HG02678 (cell line): Measurements from ENCODE around the gene OR2A1.
"Not testable (repeated sequence)": the region's sequence is repeated elsewhere in the genome, so short reads cannot be mapped to it uniquely, and the experiment has no call there.

Experiments used
- ATAC-seq: cut with Tn5 transposase; IDR thresholded peaks from one replicate; pipeline ENCODE4 v1.9.1; 2021; ENCODE audit warnings: mild to moderate bottlenecking, moderate library complexity; ENCODE audit not compliant: unreplicated experiment

Gene OR2A1

GRCh38 chr7:144323359-144323758 is 11.1 kb downstream of the OR2A1 start:
- not testable (repeated sequence) for ATAC-seq

DNA sequence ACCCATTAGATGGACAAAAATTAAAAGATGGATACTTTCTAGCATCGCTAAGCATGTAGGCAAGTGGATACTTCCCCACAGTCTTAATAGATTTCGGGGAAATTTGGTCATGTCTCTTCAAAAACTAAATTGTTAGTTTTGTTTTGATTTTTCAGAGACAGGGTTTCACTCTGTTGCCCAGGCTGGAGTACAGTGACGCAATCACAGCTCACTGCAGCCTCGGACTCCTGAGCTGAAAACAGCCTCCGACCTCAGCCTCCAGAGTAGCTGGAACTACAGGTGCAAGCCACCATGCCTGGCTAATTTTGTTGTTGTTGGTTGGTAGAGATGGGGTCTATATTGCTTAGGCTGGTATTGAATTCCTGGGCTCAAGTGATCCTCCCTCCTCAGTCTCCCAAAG is 13.6 kb downstream of the OR2A1 start:
- not testable (repeated sequence) for ATAC-seq

DNA sequence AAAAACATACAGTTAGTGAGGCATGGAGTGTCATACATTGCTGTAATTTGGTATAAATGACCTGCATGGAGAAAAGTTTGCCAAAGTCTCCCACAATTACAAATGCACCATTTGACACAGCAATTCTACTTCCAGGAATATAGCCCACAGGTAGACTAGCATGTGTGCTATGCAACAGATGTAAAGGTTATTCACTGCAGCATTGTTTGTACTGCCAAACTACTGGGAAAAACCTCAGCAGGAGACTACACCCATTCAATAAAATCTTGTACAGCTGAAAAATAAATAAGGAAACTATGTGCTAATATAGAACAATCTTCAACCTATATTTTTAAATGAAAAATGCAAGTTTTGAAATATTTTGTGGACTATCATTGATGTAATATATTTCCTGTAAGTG is 17.8 kb downstream of the OR2A1 start:
- ATAC-seq, result not testable (repeated sequence)

DNA sequence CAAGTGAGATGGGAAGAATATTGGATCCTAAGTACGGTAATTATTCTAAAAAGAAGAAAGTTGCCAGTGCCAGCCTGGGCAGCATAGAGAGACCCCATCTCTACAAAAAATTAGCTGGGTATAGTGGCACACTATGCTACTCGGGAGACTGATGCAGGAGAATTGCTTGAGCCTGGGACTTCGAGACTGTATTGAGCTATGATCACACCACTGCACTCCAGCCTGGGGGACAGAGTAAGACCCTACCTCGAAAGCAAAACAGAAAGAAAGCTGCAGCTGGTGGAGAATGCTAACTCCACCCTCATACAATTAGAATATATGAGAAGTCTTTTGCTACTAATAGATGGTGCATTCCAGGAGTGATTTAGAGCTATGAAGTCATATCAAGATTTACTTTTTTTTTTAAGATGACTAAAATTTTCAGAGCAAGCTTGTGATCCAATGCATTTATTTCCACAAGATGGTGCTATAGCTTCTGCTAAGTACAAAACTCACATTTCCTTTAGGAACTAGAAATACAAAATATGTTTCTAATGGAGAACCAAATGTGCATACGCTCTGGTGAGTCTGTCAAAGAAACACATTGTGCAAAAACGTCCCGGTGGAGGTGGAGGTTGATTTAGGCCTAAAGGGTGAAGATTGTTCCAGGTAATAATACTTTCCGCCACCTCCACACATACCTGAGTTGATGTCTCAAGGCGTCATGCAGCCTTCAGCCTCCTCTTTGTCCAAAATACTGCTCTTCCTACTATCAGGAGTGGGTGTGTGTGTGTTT is 19.2 kb downstream of the OR2A1 start:
- peak; percentile 46 for ATAC-seq

- not testable (repeated sequence) for ATAC-seq
These were observed 19.7 kb downstream of the OR2A1 start for GRCh38 chr7:144331996-144332288.

DNA sequence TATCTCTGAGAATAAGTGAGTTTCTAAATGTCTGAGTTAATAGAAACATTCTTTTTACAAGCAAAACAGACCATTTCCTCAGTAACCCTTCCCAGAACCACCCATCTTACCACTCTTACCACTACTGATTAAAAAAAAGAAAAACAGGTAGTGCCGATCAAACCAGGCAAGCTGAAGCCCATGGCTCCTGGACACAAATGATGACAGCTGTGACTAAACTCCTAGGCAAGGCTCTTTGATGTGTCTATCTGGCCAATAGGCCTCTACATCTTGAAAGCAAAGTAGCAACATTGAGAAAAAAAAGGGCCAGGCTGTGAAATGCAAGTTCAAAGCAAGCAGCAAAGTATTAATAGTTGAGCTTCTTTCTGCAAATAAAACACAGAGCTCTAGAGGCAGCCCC is 36.4 kb downstream of the OR2A1 start:
- peak; percentile 45 for ATAC-seq

- not testable (repeated sequence) for ATAC-seq
These were observed 39.4 kb downstream of the OR2A1 start for GRCh38 chr7:144351667-144352066.

DNA sequence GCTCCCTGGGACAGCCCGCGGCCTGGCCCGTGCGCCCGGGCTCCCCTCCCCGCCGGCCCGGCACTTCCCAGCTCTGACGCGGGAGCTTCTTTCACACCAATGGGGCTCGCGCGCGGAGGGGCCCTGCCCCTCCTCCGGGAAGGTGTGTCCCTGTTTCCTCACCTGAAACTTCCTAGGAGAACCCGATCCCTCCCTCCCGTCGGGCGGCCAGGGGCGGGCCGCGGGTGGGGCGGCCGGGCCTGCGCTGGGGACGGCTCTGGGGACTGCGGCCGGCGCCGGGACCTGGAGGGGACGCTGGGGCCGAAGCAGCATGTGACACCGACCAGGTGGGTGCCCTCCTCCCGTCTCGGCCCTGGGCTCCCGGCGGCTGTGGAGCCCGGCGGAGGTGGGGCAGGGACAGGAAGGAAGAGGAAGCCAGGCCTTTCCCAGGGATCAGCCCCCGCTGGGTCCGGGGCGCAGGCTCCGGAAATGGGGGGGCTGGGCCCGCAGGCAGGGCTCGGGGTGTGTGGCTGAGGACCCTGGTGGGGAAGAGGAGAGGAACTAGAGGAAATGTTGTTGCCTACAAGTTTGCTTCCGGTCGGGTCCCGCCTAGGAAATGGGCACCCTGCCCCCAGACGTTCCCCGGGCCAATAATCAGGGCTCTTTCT is 43.1 kb downstream of the OR2A1 start, which contains the start of gene ARHGEF5:
Gene ARHGEF5, plus strand, starts transcription at position 227 of the 647 bp plus-strand sequence. CDS start 7,268 bp downstream, outside the sequence.
- peak; percentile 73 for ATAC-seq

- ATAC-seq, result not testable (repeated sequence)
These were observed 44.0 kb downstream of the OR2A1 start for GRCh38 chr7:144356185-144356584.

- not testable (repeated sequence) for ATAC-seq
These were observed 44.6 kb downstream of the OR2A1 start for GRCh38 chr7:144356860-144357259.

DNA sequence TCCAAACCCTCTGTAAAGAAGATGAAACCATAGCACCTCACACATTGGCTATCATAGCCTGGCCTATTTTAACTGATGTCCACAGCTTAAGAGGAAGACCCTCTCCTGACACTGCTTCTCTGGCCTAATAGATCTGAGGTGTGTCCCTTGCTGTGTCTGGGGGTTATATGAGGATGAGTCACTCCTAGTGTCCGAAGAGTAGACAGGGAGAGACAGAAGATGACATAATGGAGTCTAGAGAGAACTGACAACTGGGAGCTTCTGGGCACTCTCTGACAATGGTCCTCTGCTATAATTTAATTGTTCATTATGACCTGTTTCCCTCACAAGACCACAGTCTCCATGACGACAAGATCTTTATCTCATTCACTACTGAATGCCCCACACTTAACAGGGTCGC is 49.8 kb downstream of the OR2A1 start:
- not testable (repeated sequence) for ATAC-seq

DNA sequence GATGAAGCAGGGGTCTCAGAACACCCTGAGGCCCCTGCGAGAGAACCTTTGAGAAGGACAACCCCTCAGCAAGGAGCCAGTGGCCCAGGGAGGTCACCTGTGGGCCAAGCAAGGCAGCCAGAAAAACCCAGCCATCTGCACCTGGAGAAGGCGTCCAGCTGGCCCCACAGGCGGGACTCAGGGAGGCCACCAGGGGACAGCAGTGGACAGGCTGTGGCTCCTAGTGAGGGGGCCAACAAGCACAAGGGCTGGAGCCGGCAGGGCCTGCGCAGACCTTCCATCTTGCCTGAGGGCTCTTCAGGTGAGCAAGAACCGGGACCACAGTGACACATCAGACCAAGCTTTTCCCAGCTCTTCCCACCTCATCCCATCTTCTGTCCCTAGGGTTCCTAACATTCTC is 53.3 kb downstream of the OR2A1 start:
- not testable (repeated sequence) for ATAC-seq

GRCh38 chr7:144367250-144367649 is 55.0 kb downstream of the OR2A1 start:
- ATAC-seq, result not testable (repeated sequence)

GRCh38 chr7:144369221-144369620 is 57.0 kb downstream of the OR2A1 start:
- ATAC-seq, result not testable (repeated sequence)
